Measurements from ENCODE around the gene DYNLT5.
"Not testable (repeated sequence)": the region's sequence is repeated elsewhere in the genome, so short reads cannot be mapped to it uniquely, and the experiment has no call there.

DYNLT5 gene

DNA sequence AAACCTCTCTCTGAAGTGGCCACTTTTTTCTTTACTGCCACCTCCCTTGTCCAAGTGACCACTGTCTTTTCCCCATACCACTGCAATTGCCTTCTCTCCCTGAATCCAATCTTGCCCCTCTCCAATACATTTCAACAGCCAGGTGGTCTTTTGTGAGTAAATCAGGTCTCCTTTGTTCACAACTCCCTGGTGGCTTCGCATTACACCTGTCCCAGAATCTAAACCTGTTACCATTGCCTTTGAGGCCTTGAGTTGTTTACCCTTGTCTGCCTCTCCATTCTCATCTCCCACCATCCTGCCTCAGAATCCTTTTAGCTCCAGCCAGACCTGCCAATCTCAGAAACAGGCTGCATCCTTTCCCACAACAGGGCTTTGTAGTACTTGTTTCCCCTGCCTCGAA is 21.8 kb upstream of the DYNLT5 start:
- TF ChIP-seq, protein P1, sequence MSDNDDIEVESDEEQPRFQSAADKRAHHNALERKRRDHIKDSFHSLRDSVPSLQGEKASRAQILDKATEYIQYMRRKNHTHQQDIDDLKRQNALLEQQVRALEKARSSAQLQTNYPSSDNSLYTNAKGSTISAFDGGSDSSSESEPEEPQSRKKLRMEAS (IDR thresholded peaks at IDR 0.05; ENCODE audit: low read depth, low read length): no peak
- TF ChIP-seq MYC (IDR thresholded peaks at IDR 0.05; ENCODE audit: low read depth, low read length) (no peak), POLR2A (IDR thresholded peaks at IDR 0.05; ENCODE audit: extremely low read depth, insufficient read length) (no peak)
- TF ChIP-seq, protein P2, sequence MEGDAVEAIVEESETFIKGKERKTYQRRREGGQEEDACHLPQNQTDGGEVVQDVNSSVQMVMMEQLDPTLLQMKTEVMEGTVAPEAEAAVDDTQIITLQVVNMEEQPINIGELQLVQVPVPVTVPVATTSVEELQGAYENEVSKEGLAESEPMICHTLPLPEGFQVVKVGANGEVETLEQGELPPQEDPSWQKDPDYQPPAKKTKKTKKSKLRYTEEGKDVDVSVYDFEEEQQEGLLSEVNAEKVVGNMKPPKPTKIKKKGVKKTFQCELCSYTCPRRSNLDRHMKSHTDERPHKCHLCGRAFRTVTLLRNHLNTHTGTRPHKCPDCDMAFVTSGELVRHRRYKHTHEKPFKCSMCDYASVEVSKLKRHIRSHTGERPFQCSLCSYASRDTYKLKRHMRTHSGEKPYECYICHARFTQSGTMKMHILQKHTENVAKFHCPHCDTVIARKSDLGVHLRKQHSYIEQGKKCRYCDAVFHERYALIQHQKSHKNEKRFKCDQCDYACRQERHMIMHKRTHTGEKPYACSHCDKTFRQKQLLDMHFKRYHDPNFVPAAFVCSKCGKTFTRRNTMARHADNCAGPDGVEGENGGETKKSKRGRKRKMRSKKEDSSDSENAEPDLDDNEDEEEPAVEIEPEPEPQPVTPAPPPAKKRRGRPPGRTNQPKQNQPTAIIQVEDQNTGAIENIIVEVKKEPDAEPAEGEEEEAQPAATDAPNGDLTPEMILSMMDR (IDR thresholded peaks at IDR 0.05; ENCODE audit: low read depth, low read length): no peak
- no peak overlapping the region for H3K4me3 ChIP-seq (ENCODE audit: low read depth, low read length)
- DNase-seq (ENCODE audit: low read depth): no peak

DNA sequence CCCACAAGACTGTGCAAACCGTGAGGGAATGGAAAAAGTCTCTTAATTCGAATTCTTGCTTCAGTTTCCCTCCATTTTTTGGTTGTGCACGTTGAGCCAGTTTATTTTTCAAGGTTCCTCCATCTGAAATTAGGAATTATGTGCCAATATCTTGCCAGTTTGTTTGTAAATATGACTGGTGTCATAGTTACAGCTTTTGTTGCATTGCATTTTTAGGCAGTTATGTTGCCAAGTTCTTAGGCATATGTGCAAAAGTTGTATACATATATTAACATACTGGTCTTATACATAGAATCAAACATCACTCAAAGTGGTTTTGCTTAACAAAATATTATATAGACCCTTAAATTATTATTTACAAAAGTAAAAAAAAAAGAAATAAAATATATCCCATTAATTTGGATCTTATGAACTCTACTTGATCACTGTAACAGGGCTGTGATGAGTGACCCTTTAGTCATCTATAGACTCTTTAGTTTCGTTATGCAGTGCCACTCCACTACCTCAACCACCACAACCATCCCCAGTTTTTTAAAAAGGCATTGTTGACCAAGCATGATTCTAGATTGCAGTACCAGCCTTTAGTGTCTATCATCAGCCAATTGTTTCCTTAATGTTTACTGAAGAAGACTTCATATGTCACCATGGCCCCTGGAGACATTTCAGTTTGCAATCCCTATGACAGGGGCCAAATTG is 20.9 kb upstream of the DYNLT5 start:
- H3K4me3 ChIP-seq (ENCODE audit: low read depth, low read length): no peak overlapping the region
- no peak for DNase-seq (ENCODE audit: low read depth)
- TF ChIP-seq, protein P2 (IDR thresholded peaks at IDR 0.05; ENCODE audit: low read depth, low read length): no peak
- TF ChIP-seq, protein P1 (IDR thresholded peaks at IDR 0.05; ENCODE audit: low read depth, low read length): no peak
- TF ChIP-seq MYC (IDR thresholded peaks at IDR 0.05; ENCODE audit: low read depth, low read length): no peak
- no peak for TF ChIP-seq POLR2A (IDR thresholded peaks at IDR 0.05; ENCODE audit: extremely low read depth, insufficient read length)

DNA sequence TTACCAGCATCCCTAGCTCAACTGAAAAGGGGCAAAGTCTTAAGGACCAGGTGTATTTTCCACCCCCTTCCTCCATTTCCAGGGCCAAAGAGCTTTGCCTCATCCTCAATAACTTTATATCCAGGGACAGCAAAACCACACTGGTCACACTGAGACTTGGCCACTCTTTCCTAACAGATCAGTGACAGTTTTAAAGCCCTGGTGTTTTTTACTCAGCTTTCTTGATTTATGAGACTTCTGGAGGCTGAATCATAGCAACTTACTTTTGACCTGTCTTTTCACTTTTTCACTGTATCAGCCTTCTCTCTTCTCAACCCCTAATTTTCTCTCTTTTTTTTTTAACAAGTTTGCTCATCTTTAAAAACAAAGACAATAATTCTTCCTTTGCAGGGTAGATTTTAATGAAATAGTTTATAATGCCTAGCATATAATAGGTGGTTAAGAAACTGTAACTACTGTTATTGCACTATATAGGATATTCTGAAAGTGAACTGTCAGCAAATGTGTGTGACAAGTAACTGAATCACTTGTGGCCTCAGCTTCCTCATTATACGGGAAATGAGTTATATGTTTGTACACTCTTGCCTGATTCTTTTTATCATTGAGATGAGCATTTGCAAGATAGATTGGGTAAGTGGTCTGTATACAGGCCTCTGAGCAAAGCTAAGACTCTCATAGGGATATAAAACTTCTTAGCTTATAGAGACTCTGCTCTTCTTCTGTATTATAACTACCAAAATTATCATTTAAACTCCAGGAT is 19.7 kb upstream of the DYNLT5 start:
- no peak for TF ChIP-seq POLR2A (IDR thresholded peaks at IDR 0.05; ENCODE audit: extremely low read depth, insufficient read length)
- TF ChIP-seq MYC (IDR thresholded peaks at IDR 0.05; ENCODE audit: low read depth, low read length): no peak
- TF ChIP-seq, protein P2 (IDR thresholded peaks at IDR 0.05; ENCODE audit: low read depth, low read length): no peak
- TF ChIP-seq, protein P1 (IDR thresholded peaks at IDR 0.05; ENCODE audit: low read depth, low read length): no peak
- DNase-seq (ENCODE audit: low read depth): peak; percentile 71
- H3K4me3 ChIP-seq (ENCODE audit: low read depth, low read length): no peak overlapping the region

DNA sequence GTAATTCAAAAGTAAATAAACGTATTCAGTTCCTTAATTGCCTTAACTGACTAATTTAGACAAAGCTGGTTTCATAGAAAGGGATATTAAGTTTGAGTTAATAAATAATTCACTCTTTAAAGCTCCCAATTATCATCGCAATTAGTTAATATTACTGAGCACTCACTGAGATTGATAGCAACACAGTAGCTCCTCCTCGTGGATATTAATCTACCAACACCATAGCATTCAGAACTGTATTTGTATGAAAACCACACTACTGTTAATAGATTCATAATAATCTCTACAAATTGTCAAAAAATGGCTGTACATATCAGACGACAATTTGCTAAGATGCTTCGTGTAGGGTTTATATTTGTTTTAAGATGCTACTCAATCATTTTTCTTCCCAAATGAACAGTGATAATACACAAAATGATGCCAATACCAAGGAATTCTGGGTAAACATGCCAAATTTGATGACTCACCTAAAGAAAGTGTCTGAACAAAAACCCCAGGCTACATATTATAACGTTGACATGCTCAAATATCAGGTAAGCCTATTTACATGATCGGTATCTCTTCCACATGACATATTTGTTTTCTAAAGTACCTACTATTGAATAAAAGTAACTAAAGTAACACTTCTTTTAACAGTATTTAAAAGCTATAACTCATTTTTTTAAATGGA is 18.8 kb upstream of the DYNLT5 start:
- DNase-seq (ENCODE audit: low read depth): no peak
- TF ChIP-seq, protein P1 (IDR thresholded peaks at IDR 0.05; ENCODE audit: low read depth, low read length): no peak
- H3K4me3 ChIP-seq (ENCODE audit: low read depth, low read length): no peak overlapping the region

DNA sequence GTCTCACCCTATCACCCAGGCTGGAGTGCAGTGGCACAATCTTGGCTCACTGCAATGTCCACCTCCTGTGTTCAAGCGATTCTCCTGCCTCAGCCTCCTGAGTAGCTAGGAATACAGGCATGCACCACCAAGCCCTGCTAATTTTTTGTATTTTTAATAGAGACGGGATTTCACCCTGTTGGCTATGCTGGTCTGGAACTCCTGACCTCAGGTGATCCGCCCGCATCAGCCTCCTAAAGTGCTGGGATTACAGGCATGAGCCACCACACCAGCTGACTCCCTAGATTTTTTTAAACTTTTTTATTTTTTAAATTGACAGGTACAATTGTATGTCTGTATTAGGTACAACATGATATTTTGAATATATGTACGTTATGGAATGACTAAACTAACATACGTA is 17.7 kb upstream of the DYNLT5 start:
- DNase-seq (ENCODE audit: low read depth); H3K4me3 ChIP-seq (ENCODE audit: low read depth, low read length): not testable (repeated sequence)

DNA sequence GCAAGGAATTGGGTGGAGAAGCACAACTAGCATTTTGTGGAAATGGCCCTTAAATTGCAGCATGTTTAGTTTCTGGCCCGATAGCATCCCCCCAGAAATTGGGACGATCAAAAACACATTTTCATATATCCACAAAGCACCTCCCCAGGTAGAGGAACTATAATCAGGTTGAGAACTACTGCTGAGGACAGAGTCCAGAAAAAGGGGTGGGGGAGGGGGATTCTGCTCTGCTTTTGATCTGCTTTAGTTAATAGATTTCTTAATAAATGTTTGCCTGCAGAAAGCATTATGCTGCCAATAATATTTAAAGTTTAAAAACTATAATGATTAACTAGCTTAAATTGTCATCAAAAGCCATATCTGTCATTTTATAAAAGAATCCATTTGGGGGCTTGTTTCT is 14.4 kb upstream of the DYNLT5 start:
- TF ChIP-seq, protein P2 (IDR thresholded peaks at IDR 0.05; ENCODE audit: low read depth, low read length): no peak
- TF ChIP-seq, protein P1 (IDR thresholded peaks at IDR 0.05; ENCODE audit: low read depth, low read length): no peak
- H3K4me3 ChIP-seq (ENCODE audit: low read depth, low read length): no peak overlapping the region
- no peak for DNase-seq (ENCODE audit: low read depth)
